RWPE2 (cell line): ENCODE results near the gene MGARP.
A peak's percentile ranks its signal among the peaks of the same experiment; 100 is the strongest.

Experiments
- ATAC-seq: fragments of 200-7000 bp; cut with Tn5 transposase; 3 replicates; pipeline ENCODE4 v1.9.1; 2021; ENCODE audit warnings: low read depth
- DNase-seq: peaks from one replicate; pipeline ENCODE4 v3.0.0-alpha.2; 2020; ENCODE audit warnings: low spot score
- H3K27ac ChIP-seq: fragments of 450-650 bp; 2 replicates; pipeline ENCODE4 v1.5.1; 2017; ENCODE audit warnings: mild to moderate bottlenecking; ENCODE audit not compliant: poor library complexity, severe bottlenecking
- H3K27me3 ChIP-seq: fragments of 250-450 bp; sonication (Bioruptor Pico); 2 replicates; pipeline ENCODE4 v1.5.1; 2021; ENCODE audit warnings: mild to moderate bottlenecking, moderate library complexity; ENCODE audit not compliant: insufficient read depth, poor library complexity, severe bottlenecking
- H3K36me3 ChIP-seq: fragments of 250-450 bp; sonication (Bioruptor Pico); 2 replicates; pipeline ENCODE4 v1.5.1; 2020; ENCODE audit warnings: low read depth, mild to moderate bottlenecking, moderate library complexity
- H3K4me1 ChIP-seq: fragments of 250-450 bp; sonication (Bioruptor Pico); 2 replicates; pipeline ENCODE4 v1.5.1; 2021; ENCODE audit warnings: mild to moderate bottlenecking, moderate library complexity; ENCODE audit not compliant: insufficient read depth, poor library complexity, severe bottlenecking
- H3K4me3 ChIP-seq: fragments of 250-450 bp; sonication (Bioruptor Pico); 2 replicates; pipeline ENCODE4 v1.5.1; 2021; ENCODE audit warnings: mild to moderate bottlenecking, moderate library complexity; ENCODE audit not compliant: severe bottlenecking
- H3K9me3 ChIP-seq: fragments of 250-450 bp; sonication (Bioruptor Pico); 2 replicates; pipeline ENCODE4 v1.5.1; 2021; ENCODE audit warnings: mild to moderate bottlenecking, moderate library complexity; ENCODE audit not compliant: severe bottlenecking
- CTCF ChIP-seq: fragments of 450-650 bp; IDR thresholded peaks from one replicate; pipeline ENCODE4 v1.5.1; 2017; ENCODE audit warnings: mild to moderate bottlenecking, moderate library complexity; ENCODE audit not compliant: poor library complexity, severe bottlenecking

Gene MGARP

GRCh38 chr4:139227729-139228404, 52.2 kb downstream of the MGARP start:
- peak; percentile 67 for ATAC-seq

GRCh38 chr4:139223682-139224317, 56.2 kb downstream of the MGARP start:
- no peaks in the 10 kb centered on the region for H3K36me3 ChIP-seq
- DNase-seq (no peak), ATAC-seq (peak; percentile 44; the same call in 2 of the 3 replicates)
- TF ChIP-seq CTCF = no peak
- no peak overlapping the region for H3K4me3 ChIP-seq
- no peaks in the 10 kb centered on the region for H3K9me3 ChIP-seq
- peaks cover 3% of the 10 kb centered on the region for H3K4me1 ChIP-seq
- no peak overlapping the region for H3K27ac ChIP-seq
- no peaks in the 10 kb centered on the region for H3K27me3 ChIP-seq

More at GRCh38 chr4:139227729-139228404, 52.2 kb downstream of the MGARP start:
- peak; percentile 28 for TF ChIP-seq CTCF
- Histone ChIP-seq H3K27ac (no peak overlapping the region), H3K4me3 (no peak overlapping the region), H3K4me1 (peaks cover 3% of the 10 kb centered on the region), H3K36me3 (no peaks in the 10 kb centered on the region), H3K27me3 (no peaks in the 10 kb centered on the region), H3K9me3 (no peaks in the 10 kb centered on the region)
- DNase-seq = no peak

GRCh38 chr4:139222215-139222614, 57.8 kb downstream of the MGARP start:
- TF ChIP-seq CTCF = no peak
- H3K4me3 ChIP-seq = no peak overlapping the region

GRCh38 chr4:139221687-139222086, 58.3 kb downstream of the MGARP start:
- H3K4me1 ChIP-seq = peaks cover 3% of the 10 kb centered on the region

More at GRCh38 chr4:139222215-139222614, 57.8 kb downstream of the MGARP start:
- Histone ChIP-seq H3K36me3 (no peaks in the 10 kb centered on the region), H3K9me3 (no peaks in the 10 kb centered on the region), H3K4me1 (peaks cover 3% of the 10 kb centered on the region), H3K27me3 (no peaks in the 10 kb centered on the region), H3K27ac (no peak overlapping the region)
- DNase-seq (no peak), ATAC-seq (no peak)

More at GRCh38 chr4:139221687-139222086, 58.3 kb downstream of the MGARP start:
- ATAC-seq = no peak
- no peaks in the 10 kb centered on the region for H3K27me3 ChIP-seq
- no peaks in the 10 kb centered on the region for H3K9me3 ChIP-seq
- no peak for DNase-seq
- no peak for TF ChIP-seq CTCF
- no peak overlapping the region for H3K27ac ChIP-seq
- H3K36me3 ChIP-seq = no peaks in the 10 kb centered on the region
- H3K4me3 ChIP-seq = no peak overlapping the region
